Hypothalamus (tissue), 51 donors: ENCODE measurements around the gene RNF11.

Experiments
- DNase-seq, 51 donors: peaks; one replicate each; lab custom pipeline; 2025; lab: John Stamatoyannopoulos, UW

The RNF11 gene

DNA sequence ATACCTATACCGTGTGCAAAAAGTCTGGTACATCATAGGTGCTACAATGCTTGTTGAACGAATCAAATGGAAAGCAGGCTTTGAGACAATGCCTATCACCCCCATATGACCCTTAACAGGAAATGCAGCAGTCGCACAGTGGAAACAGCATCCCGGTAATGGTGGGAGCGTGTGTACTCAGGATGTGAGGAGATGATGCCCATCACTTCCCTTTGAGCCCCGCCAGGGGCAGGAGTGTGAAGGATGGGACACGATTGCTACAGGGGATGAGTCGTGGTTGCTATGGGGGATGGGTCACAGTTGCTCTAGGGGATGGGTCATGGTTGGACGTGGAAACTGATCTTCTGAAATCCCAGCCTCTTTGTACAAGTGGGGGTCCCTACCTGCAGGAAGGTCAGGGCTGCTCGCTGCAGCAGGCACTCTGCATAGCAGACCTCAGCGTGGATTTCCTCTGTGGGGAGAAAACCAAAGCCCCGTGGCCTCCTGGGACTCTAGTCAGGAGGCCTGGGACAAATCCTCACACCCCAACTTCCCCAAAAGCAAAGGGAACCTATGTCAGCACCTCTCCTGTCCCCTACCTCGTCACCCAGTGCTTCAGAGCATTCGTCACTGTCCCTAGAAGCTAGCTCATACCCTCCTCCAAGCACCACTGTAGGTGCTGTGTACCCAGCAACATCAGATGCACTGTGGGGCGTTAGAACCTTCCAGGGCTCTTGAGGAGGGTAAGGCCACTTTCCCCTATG, 75.0 kb downstream of the RNF11 start:
- no peak for DNase-seq

DNA sequence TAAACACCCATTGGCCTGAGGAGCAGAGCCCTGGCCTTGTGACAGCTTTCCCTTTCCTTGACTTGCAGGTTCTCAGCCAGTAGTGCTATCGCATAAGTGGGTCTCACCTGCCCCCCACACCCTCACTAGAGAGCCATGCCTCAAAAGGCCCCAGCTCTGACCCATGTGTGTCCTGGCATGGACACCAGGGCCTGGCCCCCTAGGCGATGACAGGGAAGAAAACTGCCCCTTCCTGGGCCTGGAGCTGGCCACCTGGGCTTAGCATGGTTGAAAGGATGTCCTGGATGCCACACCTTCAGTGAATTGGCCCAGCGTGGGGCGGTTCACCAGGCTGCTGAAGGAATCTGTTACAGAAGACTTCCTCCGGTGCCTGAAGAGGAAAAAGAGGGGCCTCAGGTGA, 75.8 kb downstream of the RNF11 start:
- DNase-seq, result no peak

DNA sequence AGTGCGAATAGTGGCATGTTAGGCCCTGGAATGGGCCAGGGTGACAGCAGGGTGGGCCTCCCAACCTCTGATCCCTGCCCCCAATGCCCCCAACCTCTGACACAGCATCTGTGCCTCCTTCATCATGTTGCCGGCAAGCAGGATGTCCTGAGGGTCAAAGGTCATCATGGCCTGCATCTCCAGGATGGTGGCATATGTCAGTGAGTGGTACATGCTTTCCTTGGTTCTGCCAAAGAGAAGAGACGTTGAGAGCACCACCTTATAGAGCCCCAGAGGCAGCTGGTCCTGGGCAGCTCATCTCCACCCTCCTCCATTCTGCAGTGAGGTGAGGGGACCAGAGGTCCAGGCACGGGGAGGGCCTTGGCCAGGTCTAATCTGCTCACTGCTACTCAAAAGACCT, 76.6 kb downstream of the RNF11 start:
- DNase-seq, result no peak

DNA sequence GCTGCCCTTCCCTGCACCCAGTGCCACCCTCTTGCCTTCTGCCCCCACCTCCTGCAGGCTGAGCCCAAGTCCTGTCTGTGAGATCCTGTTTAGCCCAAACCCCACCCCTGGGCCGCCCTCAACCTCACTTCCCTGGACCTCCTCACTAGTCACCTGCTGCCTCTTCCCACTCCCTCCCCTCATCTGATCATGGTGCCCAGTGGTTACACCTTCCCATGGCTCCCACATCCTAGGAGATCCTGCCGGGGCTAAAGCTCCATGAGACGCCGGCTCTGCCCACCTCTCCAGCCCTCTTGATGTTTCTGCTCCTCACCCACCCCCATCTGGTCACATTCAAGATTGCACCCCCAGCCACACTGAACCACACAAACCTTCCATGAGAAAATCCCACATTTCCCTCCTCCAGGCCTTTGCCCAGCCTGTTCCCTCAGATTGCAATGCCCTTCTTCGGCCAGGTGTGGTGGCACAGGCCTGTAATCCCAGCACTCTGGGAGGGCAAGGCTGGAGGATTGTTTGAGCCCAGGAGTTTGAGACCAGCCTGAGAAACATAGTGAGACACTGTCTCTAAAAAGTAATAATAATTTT, 77.3 kb downstream of the RNF11 start:
- no peak for DNase-seq

DNA sequence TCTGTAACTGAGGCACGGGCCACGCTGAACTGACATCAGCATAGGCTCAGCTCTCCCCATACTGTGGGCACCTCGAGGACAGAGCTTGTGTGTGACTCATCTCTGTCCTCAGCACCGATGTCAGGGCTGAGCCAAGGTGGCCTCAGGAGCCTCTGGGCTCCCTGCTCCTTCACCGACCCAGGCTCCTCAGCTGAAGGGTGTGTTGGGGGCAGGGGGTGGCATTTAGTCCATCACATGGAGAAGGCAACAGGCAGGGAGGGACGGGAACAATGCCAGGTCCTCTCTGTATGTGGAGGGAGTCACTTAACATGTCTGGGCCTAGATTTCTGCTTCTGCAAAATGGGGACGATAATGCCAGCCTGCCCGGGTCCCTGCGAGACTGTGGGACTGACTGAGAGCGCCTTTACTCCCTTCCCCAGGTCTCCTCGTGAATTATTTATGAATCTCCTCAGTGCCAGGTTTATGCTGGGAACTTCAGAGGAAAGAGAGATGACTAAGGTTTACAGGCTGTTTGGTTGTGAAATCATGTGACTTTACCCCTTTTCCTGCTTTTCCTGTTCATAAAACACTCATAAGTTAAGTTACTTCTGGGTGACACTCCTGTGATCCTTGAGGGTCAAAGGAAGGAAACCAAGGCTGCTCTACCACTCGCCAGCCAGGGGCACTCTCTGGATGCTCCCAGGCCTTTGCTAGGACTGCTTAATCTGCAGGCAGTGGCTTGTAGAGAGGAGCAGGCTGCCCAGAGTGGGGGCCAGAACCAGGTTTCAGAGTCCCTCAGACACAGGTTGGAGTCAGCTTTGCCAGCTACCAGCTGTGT, 78.1 kb downstream of the RNF11 start:
- DNase-seq, result no peak

DNA sequence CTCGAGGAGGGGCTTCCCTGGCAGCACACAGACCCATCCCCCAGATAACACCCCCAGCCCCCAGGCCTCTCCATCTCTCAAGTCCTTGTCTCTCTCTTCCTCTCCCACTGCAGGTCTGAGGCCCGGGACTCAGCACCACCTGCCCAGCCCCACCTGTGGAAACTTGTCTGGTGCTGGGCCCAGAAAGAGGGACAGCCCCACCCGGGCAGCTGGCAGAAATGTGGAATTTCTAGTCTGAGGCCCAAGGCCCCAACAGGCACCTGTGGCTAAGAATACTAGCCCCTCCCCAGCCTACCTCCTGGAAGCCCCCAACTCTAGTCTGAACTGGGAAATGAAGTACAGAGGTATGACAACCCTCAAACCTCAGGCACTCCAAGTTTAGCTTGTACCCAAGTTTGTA, 78.9 kb downstream of the RNF11 start:
- no peak for DNase-seq

DNA sequence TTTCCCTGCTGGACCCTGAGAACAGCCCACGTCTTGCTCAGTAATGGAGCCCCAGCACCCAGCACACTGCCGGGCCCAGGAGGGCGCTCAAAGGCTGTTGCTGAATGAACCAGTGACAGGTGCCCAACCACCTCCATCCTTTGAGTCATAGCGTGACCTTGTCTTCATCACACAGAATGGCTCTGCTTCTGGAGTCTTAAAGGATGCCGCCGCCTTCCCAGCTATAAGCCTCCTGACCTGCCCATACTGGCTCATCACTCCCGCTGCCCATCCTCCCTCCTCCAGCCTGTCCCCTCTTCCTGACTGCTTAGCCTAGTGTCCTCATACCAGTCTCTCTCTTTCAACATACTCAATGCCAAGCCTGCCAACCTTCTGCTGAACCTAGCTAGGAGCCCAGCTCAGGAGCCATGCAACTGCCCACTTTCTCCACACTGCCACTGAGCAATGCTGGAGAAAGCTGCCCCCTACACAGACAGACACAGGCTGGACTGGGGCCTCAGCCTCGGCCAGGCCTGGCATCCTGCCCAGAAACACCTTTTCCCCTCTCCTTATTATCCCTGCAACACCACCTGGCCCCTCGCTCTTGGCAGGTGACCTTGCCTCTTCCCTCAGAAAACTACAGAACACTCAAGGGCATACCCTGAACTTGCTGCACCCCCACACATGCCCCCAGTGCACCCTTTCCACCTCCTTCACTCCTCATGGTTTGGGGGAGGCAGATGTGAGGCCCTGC, 80.2 kb downstream of the RNF11 start:
- DNase-seq, result no peak

DNA sequence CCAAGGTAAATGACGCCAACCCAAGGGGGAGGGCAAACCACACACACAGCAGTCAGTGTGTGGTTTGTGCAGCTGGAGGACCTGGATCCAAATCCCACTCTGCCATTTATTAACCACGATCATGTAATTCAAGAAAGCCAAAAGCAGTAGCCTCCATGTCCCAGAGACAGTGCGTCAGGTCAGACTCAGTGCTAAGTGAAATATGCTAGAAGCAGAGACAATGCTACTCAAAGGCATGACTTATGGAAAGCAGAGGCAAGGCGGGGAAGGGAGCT, 80.7 kb downstream of the RNF11 start:
- no peak for DNase-seq

DNA sequence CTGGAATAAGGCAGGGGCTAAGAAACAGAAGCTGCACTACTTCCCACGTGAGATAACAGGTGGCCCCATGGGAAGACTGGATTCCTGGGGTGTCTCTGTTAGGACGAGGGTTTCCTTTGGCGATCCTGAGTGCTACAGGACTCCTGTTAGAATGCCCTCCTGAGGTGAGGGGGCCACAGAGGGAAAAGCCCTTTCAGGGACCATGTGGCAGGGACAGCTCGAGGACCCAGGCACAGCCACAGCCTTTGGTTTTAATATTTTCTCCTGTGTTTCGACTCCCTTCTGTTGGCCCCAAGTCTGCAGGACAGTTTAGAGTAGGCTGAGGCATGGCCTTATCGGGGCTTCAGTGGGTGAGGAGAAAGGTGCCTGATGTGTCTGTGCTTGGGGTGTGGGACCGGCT, 81.7 kb downstream of the RNF11 start:
- DNase-seq, result no peak

DNA sequence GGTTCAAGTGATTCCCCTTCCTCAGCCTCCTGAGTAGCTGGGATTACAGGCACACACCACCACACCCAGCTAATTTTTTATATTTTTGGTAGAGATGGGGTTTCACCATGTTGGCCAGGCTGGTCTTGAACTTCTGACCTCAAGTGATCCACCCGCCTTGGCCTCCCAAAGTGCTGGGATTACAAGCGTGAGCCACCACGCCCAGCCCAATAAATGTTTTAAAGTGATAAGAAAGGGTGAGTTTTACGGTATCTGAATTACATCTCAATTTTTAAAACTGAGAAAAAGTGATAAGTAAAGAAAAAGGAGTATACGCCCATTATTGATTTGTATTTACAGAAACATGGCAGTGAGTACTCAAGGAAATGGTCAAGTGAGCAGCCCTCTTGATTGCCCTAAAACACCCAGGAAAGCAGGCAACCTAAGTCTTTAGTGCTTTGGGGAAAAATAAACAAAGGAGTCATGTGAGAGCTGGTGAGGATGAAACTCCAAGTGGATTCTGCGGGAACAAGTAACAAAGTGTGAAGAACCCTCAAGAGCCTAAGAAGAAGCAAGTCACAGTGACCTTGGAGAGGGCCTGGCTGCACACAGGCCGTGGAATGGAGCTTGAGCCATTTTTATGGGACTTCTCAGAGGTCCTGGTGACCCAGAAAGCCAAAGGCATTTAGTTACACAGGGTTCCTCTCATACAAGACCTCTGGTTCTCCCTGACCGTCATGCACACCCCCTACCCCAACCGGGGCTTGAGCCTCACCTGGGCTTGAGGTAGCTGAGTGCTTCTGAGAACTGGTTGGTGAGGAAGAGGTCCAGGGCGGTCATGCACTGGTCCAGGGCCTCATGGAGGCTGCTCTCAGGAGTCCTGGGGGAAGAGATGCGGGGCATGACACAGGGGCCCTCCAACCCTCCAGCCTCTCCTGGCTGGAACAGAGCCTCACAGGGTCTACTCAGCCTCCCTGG, 85.2 kb downstream of the RNF11 start:
- no peak for DNase-seq

DNA sequence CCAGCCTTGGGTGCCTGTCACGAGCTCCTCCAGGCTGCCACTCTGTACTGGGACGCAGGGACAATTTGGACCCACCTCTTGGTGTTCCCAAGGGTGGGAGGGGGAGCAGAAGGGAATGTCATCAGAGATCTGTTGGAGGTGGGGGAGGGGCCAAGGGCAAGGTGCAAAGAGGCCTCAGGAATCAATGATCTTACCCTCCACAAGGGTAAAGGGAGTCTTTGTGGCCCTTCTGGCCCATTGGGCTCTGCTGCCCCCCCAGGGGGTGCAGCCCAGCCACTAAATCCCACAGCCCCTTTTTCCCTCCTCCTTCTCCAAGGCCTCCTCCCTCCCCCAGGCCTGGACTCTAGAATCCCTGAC, 85.8 kb downstream of the RNF11 start:
- DNase-seq, result no peak

DNA sequence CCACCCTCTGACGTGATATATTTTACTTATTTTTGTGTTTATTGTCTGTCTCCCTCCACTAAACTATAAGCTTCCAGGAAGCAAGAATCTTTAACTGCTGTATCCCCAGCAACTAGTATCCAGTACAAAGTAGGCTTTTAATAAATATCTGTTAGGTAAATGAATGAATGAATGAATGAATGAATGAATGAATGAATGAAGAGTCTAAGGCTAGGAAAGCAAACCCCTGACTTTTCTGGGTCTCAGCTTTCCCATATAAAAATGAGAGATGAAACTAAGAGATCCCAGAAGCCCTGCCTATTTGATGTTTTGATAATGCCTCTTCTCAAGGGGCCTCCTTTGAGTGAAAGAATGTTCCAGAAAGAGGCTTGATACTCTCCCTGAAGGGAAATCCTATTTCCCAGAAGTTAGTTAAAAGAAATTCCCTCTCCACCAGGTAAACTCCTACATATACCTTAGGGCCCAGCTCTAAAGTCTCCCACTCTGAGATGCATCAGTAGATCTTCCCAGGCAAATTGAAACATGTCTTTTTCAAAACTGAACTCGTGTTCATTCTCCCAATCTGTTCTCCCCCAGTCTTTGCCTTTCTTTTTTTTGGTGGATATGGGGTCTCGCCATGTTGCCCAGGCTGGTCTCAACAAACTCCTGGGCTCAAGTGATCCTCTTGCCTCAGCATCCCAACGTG, 86.5 kb downstream of the RNF11 start:
- DNase-seq, result no peak
